DMS 273 (cell line): ENCODE results near the gene HHIPL1.
"Not testable (repeated sequence)": the region's sequence is repeated elsewhere in the genome, so short reads cannot be mapped to it uniquely, and the experiment has no call there.

Experiments used
- DNase-seq: peaks from one replicate; lab custom pipeline; 2025; ENCODE audit not compliant: unreplicated experiment; lab: John Stamatoyannopoulos, UW

The HHIPL1 gene

GRCh38 chr14:99657645-99658155, 12.8 kb downstream of the HHIPL1 start:
- DNase-seq, result no peak

GRCh38 chr14:99658218-99658845, 13.4 kb downstream of the HHIPL1 start:
- DNase-seq, result no peak

GRCh38 chr14:99659333-99659741, 14.4 kb downstream of the HHIPL1 start:
- peak; percentile 51 for DNase-seq

GRCh38 chr14:99660006-99660566, 15.2 kb downstream of the HHIPL1 start:
- DNase-seq, result peak; percentile 34

- no peak for DNase-seq
Measured at GRCh38 chr14:99660794-99661193, 15.9 kb downstream of the HHIPL1 start.

- DNase-seq, result not testable (repeated sequence)
Measured at GRCh38 chr14:99661206-99661605, 16.3 kb downstream of the HHIPL1 start.

- DNase-seq, result no peak
Measured at GRCh38 chr14:99662846-99663245, 17.9 kb downstream of the HHIPL1 start.

GRCh38 chr14:99663386-99664057, 18.6 kb downstream of the HHIPL1 start:
- no peak for DNase-seq

- DNase-seq, result peak; percentile 22
Measured at GRCh38 chr14:99664058-99664936, 19.4 kb downstream of the HHIPL1 start.

GRCh38 chr14:99664937-99665273, 20.0 kb downstream of the HHIPL1 start:
- no peak for DNase-seq

- DNase-seq, result no peak
Measured at GRCh38 chr14:99666533-99666932, 21.6 kb downstream of the HHIPL1 start.

- no peak for DNase-seq
Measured at GRCh38 chr14:99667045-99667444, 22.1 kb downstream of the HHIPL1 start.

- no peak for DNase-seq
Measured at GRCh38 chr14:99667821-99668220, 22.9 kb downstream of the HHIPL1 start.

GRCh38 chr14:99668307-99669295, 23.7 kb downstream of the HHIPL1 start:
- no peak for DNase-seq

- no peak for DNase-seq
Measured at GRCh38 chr14:99670361-99671234, 25.7 kb downstream of the HHIPL1 start.

GRCh38 chr14:99671235-99672224, 26.6 kb downstream of the HHIPL1 start:
- DNase-seq, result no peak

- no peak for DNase-seq
Measured at GRCh38 chr14:99672506-99673304, 27.8 kb downstream of the HHIPL1 start.
